ENCODE results near the gene PPP2R5E. TPM values are rescaled to one million over a fixed set of nuclear protein-coding genes. Genes with fewer than 3 reads are reported as not detected.

Gene PPP2R5E
- total RNA-seq, 4 donors from 2014 or later = 16.8 to 23.7 (median 20.4) TPM

- no peak overlapping the region for H3K4me3 ChIP-seq
- H3K9me3 ChIP-seq = no peaks in the 10 kb centered on the region
- H3K4me1 ChIP-seq = peaks cover 50% of the 10 kb centered on the region
- no peak for DNase-seq (ENCODE audit: low spot score in 2 of 2)
- no peaks in the 10 kb centered on the region for H3K27me3 ChIP-seq
- H3K36me3 ChIP-seq = no peaks in the 10 kb centered on the region
- TF ChIP-seq CTCF (IDR thresholded peaks at IDR 0.05) (no peak), POLR2AphosphoS5 (IDR thresholded peaks at IDR 0.05) (no peak), EP300 (IDR thresholded peaks at IDR 0.05) (no peak), POLR2A (IDR thresholded peaks at IDR 0.05) (no peak)
- 82% methylated on average over 3 of the region's 3 CpGs for WGBS
- H3K27ac ChIP-seq = no peak overlapping the region
These were observed 68.3 kb downstream of the PPP2R5E start for GRCh38 chr14:63474844-63475243.

- no peak for TF ChIP-seq EP300 (IDR thresholded peaks at IDR 0.05)
- TF ChIP-seq POLR2A (IDR thresholded peaks at IDR 0.05) = no peak
- TF ChIP-seq CTCF (IDR thresholded peaks at IDR 0.05) = no peak
- no peak for TF ChIP-seq POLR2AphosphoS5 (IDR thresholded peaks at IDR 0.05)
- Histone ChIP-seq H3K9me3 (no peaks in the 10 kb centered on the region), H3K27ac (no peak overlapping the region), H3K4me3 (no peak overlapping the region), H3K4me1 (peaks cover 48% of the 10 kb centered on the region), H3K36me3 (no peaks in the 10 kb centered on the region), H3K27me3 (no peaks in the 10 kb centered on the region)
- no peak for DNase-seq (ENCODE audit: low spot score in 2 of 2)
- 69% methylated on average over 3 of the region's 3 CpGs for WGBS
These were observed 69.1 kb downstream of the PPP2R5E start for GRCh38 chr14:63474111-63474510.

- WGBS = 81% methylated on average over 7 of the region's 7 CpGs
- no peaks in the 10 kb centered on the region for H3K9me3 ChIP-seq
- H3K4me1 ChIP-seq = peaks cover 49% of the 10 kb centered on the region
- H3K36me3 ChIP-seq = no peaks in the 10 kb centered on the region
- no peak for DNase-seq (ENCODE audit: low spot score in 2 of 2)
- no peak overlapping the region for H3K4me3 ChIP-seq
- no peak for TF ChIP-seq CTCF (IDR thresholded peaks at IDR 0.05)
- TF ChIP-seq EP300 (IDR thresholded peaks at IDR 0.05) = no peak
- no peak for TF ChIP-seq POLR2AphosphoS5 (IDR thresholded peaks at IDR 0.05)
- no peak for TF ChIP-seq POLR2A (IDR thresholded peaks at IDR 0.05)
- H3K27ac ChIP-seq = no peak overlapping the region
- no peaks in the 10 kb centered on the region for H3K27me3 ChIP-seq
These were observed 70.0 kb downstream of the PPP2R5E start for GRCh38 chr14:63472986-63473788.

GRCh38 chr14:63470962-63471793, 72.0 kb downstream of the PPP2R5E start:
- peaks cover 48% of the 10 kb centered on the region for H3K4me1 ChIP-seq
- no peak for TF ChIP-seq CTCF (IDR thresholded peaks at IDR 0.05)
- TF ChIP-seq POLR2AphosphoS5 (IDR thresholded peaks at IDR 0.05) = no peak
- no peak for TF ChIP-seq POLR2A (IDR thresholded peaks at IDR 0.05)
- no peak for TF ChIP-seq EP300 (IDR thresholded peaks at IDR 0.05)
- WGBS = 59% methylated on average over 3 of the region's 3 CpGs
- H3K9me3 ChIP-seq = no peaks in the 10 kb centered on the region
- H3K27ac ChIP-seq = no peak overlapping the region
- no peaks in the 10 kb centered on the region for H3K27me3 ChIP-seq
- H3K36me3 ChIP-seq = no peaks in the 10 kb centered on the region
- no peak overlapping the region for H3K4me3 ChIP-seq
- no peak for DNase-seq (ENCODE audit: low spot score in 2 of 2)

GRCh38 chr14:63468294-63468693, 74.9 kb downstream of the PPP2R5E start:
- DNase-seq (ENCODE audit: low spot score in 2 of 2) = no peak
- Histone ChIP-seq H3K27me3 (no peaks in the 10 kb centered on the region), H3K27ac (no peak overlapping the region), H3K4me3 (no peak overlapping the region), H3K36me3 (no peaks in the 10 kb centered on the region), H3K9me3 (no peaks in the 10 kb centered on the region), H3K4me1 (peaks cover 39% of the 10 kb centered on the region)
- no peak for TF ChIP-seq EP300 (IDR thresholded peaks at IDR 0.05)
- TF ChIP-seq CTCF (IDR thresholded peaks at IDR 0.05) = no peak
- no peak for TF ChIP-seq POLR2AphosphoS5 (IDR thresholded peaks at IDR 0.05)
- TF ChIP-seq POLR2A (IDR thresholded peaks at IDR 0.05) = no peak
- WGBS = 31% methylated on average over 1 of the region's 1 CpG

Data from suprapubic skin (tissue), 4 donors.